Activated T-helper 9 cell treated with anti-CD3 and anti-CD28 coated beads, Interleukin-2, amount 50 U/mL, for 16 hours (primary cell): ENCODE results near the gene BBIP1.

ENCODE experiments used
- DNase-seq: peaks from one replicate; pipeline ENCODE4 v3.0.0-alpha.2; 2020; ENCODE audit warnings: low read depth

The BBIP1 gene, protein sequence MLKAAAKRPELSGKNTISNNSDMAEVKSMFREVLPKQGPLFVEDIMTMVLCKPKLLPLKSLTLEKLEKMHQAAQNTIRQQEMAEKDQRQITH

DNA sequence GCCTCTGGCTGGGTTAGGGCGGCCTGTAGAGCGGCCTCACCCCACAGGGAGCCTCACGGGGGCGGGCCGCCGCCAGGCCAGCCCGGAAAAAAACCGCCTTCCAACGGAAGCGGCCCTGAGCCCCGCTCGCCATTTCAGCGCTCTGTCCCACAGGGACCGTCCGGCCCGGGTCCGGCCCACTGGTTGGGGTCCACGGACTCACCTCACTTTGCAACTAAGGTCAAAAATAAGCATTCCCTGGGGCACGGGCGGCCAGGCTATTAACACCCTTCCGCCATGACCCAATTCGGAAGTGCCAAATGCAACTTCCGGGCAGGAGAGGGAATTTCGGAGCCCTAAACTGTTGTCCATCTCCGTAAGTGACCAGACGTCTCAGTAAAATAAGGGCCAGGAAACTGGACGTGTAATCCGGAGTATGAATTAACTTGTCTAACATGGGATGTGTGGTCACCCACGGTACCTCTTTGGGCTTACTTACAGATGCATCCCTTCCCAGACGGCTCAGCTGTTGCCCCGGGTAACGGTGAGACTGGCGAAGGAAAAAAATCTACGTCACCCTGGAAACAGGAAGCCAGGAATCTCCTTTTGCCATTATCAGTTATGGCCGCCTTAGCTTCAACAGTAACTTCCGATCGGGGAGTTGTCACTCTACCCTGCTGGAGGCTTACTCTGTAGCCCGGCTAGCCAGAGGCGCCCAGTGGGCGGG, at the start of gene BBIP1:
TSS of gene BBIP1 (minus strand) at position 538 of the 706 bp plus-strand sequence. CDS start 1,023 bp downstream, outside the sequence.
- DNase-seq, result no peak

DNA sequence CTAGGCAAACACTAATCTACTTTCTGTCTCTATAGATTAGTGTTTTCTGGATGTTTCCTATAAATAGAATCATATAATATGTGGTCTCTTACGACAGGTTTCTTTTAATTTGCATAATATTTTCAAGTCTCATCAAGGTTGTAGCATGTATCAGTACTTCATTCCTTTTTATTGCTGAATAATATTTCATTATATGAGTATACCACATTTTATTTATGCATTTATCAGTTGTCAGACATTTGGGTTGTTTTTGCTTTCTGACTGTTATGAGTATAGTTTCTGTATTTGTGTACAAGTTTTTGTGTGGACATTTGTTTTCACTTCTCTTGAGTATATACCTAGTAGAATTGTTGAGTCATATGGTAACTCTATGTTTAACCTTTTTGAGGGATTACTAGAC, 48.7 kb upstream of the BBIP1 start:
- no peak for DNase-seq

DNA sequence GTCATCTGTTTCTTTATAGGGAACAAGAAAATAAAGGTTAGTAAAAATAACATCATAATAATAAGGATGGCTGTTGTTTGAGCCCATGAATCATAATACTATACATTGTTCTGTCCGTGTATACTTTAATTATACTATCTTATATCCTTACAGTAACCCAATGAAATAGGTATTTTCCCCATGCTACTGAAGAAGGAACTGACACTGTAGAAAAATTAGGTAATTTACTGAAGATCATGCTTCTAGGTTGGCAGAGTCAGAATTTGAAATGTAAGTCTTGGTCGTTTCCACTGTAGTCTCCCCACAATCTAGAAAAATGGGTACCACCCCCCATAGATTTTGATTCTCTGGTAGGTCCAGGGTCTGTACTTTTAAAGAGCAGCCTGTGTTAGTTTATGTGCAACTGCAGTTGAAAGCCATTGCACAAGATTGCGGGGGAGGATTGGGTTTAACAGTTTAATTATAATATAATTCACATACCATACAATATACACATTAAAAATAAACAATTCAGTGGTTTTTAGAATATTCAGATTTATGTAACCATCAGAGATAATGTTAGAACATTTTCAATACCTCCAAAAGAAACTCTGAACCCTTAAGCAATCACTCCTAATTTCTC, 48.1 kb upstream of the BBIP1 start:
- DNase-seq, result no peak

DNA sequence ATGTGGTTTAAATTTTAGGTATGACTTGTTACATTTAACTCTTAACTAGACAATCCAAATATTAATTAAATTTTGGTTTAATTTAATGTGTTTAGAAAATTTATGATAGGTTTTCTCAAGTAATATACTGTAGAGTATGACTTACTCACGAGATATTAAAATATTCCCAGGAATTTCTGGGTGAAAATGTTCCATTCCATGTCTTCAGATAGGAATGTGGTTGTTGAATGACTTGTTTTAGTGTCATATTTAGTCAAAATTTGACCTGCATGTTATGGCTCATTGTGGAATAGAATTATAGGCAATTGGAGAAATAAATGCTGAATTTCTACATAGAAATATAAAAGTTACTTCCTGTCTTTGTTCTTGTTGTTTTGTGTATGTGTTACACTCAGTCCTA, 47.2 kb upstream of the BBIP1 start:
- no peak for DNase-seq

DNA sequence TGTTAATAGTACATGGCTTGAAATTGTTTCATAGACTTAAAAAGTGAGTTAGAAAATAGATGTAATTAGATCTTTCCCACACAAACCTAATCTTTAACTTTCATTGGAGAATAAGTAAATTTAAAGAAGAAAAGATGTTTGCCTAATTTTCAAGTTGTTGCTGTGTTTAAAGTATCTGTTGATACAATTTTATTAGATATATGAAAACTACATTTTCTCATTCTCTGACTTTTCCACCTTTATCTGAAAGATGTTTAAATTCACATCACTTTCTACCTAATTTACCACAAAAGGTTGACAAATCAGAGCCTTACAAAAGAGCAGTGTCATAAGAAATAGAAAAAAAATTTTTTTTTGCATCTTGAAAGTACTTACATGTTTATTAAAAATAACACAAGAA, 46.2 kb upstream of the BBIP1 start:
- no peak for DNase-seq

DNA sequence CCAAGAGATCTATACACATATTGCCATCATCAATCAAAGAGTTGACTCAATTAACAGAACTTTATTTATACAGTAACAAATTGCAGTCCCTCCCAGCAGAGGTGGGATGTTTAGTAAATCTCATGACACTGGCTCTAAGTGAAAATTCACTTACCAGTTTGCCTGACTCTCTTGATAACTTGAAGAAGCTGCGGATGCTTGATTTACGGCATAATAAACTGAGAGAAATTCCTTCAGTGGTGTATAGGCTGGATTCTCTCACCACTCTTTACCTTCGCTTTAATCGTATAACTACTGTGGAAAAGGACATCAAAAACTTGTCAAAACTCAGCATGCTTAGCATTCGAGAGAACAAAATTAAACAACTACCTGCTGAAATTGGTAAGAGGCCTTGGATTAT, 45.7 kb upstream of the BBIP1 start:
- no peak for DNase-seq

DNA sequence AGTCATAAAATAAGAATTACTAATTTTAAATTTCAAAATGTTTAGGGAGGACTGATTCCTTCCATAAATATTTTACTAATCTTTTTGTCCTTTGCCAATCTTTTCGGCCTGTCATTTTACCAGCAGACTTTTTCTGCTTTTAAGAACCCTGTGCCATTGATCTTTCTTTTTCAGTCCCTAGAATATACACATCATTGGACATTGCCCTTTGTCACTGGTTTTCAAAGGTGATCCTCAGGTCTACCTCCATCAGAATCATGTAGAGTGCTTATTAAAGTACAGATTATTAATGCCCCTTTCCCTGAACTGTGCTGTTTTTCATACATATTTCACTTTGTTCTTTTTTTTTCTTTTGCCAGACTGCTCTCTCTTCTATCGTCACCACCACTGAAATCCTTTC, 44.2 kb upstream of the BBIP1 start:
- DNase-seq, result no peak

DNA sequence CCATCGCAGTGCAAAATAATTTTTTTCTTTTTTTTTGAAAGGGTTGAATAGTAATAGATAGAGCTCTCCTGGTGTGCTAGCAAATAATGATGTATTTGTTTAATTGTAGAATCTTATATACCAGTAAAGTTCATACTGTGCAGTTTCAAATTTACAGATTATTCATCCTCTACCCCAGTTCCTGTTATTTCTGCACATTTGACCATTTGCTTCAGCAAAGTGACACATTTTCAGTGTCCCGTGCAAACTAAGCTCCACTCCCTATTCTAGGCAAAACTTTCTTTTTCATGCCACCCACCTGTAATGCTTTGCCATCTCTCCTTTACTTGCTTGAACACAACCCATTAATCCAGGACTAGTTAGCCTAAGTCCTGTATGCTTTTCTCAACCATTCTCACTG, 43.5 kb upstream of the BBIP1 start:
- no peak for DNase-seq

DNA sequence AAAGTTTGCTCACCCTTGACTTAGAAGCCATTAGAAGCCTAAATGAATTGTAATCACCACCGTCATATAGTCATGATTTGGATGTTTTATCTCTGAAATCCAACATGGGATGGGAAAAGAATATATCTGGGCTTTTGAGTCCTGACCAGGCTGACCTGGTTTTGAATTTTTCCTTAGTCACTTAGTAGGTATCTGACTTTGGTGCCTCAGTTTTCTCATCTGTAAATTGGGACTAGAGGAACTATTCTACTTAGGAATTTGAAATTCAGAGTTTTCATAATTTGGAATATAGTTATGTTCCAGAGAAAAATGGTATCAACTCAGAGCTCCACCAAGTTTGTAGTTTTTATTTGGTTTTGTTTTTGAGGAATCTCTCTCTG, 41.3 kb upstream of the BBIP1 start:
- DNase-seq, result no peak

DNA sequence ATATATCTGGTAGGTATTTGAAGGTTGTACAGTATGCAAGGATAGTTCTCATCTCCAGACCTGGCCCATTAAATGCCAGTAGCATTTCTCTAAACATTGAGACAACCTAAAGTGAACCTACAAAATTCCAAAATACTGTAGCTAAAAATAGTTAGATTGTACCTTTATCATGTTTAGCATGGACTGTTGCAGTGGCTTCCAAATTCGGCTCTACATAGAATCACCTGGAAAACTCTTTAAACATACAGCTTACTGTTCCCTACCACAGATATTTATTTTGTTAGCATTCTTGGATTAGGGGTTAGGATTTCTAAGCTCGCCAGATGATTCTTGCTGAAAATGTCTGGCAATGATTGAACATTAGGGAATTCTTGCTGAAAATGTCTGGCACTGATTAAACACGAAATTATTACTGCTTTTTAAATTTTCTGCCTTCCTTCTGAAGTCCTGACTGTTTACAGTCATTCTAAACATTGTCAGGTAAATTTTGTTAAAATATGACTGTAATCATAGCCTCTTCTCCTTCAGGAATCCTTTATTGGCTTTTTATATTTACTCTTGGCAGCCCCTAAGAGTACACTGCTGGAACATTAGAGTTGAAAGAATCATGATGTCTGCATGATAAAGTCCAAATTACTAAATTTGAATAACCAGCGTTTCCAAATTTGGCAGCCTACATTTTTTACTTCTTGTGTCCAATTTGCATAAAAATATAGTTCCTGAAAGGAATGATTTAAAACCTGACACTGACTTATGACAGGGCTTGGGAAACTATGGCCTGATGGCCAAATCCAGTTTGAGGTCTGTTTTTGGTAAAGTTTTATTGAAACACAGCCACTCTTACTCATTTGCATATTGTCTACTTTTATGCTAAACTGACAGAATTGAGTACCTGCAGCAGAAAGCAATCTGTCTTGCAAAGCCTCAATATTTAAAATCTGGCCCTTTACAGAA, 40.7 kb upstream of the BBIP1 start:
- DNase-seq, result no peak

DNA sequence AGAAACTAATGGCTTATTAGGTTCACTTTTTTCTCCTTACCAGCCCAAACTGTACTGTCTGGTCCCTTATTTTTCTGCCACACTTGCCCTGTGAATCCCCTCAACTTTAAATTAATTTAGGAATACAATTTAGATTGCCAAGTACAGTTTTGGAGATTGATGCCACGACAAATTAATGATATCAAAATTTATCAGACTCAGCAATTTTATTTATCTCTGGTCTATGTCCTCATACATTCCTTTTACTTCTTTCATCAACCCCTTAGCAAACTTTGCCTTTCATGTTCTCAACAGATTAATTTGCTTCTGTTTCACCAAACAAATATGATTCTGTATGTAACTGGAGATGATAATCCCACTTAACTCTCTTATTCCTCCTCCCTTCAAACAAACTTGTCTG, 38.6 kb upstream of the BBIP1 start:
- DNase-seq, result no peak

DNA sequence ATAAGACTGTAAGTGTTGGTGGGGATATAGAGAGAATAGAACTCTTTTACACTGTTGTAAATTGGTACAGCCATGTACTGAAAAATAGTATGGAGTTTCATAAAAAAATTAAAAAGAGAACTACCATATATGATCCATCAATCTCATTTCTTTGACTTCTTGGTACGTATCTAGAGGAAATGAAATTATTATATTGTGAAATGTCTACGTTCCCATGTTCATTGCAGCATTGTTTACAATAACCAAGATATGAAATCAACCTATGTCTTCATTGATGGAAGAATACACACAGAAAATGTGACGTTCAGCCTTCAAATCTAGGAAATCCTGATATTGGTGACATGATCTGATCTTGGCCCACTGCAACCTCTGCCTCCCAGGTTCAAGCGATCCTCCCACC, 32.4 kb upstream of the BBIP1 start:
- no peak for DNase-seq

DNA sequence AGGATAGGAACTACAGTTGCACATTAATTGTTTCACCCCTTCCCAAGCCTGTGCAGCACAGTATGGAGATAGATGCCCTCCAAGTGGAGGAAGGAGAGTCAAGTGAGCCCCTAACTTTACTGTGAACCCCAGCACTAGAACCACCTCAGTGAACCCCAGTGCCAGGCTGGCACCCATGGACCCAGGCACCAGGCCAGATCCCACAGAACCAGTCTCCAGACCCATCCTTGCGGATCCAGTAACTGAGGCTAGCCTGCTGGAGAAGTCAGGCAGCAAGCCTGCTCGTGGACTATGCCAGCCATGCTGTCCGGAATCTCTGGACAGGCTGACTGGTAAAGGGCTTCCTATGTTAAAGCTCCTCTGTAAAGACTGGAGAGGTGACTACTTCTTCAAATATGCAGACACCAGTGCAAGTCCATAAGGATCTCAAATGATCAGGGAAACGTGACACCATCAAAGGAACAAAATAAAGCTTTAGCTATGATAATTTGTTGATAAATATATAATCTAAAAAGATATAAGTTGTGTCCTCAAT, 28.1 kb upstream of the BBIP1 start:
- DNase-seq, result no peak

DNA sequence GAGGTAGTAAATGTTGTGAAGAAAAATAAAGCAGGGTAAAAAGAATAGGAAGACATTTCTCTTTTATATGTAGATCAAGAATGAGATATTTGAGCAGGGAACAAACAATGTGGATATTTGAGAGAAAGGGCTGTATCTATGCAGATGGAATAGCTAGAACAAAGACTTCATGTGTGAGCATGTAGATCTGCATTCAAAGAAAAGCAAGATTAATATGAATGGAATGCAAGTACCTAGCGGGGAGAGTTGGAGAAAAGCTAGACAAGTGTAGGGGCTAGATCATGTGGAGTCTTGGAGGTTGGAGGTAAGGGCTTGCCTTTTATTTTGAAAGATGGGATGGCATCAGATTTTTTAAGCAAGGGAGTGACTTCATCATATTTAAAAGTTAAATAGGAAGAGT, 27.5 kb upstream of the BBIP1 start:
- no peak for DNase-seq

DNA sequence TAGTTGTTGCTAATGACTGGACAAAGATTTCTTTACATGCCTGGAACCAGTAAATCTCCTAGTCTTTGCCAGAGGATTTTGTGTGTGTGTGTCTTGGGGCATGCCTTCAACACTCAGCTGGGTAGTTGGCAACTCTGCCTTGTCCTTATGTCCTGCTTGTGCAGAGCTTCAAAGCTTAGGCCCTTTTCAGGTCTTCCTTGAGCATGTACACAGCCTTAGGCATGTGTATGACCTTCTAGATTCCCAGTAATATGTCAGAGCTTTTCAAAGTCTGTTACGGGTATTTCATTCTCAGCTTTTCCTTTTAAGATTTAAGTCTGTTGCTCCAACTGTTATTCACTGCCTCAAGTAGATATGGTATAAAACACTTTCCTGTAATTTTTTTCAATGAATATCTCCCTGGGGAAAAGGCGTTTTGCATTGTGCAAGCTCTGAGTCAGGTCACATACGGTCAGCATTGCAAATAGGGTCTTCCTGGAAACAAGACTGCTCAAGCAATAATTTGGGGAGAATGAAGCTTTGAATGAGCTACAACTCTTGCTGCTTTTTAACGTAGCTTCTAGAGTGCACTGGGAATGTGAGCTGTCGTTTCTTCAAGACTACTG, 25.9 kb upstream of the BBIP1 start:
- DNase-seq, result no peak

DNA sequence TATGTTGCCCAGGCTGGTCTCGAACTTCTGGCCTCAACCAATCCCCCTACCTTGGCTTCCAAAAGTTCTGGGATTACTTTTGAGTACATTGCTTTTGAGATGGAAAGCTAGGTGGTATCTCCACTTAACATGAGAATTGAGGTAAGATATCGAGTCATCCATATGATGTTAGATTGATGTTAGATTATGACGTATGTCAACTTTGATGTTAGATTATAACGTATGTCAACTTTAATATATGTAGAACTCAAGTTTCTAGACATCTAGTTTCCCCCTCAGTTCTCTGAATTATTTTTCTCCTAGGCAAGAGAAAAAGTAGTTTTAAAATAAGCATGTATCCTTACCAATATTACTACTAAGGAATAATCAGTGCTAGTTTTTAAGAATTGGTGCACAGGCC, 20.4 kb upstream of the BBIP1 start:
- no peak for DNase-seq

DNA sequence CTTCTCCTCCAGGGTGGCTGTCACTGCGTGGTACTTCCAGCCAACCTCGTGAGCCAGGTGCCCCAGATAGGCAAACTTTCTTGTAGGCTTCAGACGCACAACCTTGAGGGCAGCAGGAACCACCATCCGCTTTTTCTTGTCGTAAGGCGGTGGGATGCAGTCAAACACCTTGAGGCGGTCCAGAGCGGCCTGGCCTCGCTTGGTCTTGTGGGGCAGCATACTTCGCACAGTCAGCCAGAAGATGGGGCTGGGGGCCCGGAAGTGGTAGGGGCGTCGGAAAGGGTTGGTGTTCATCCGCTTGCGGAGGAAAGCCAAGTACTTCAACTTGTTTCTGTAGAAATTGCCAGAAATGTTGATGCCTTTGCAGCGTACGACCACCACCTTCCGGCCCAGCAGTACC, 17.8 kb upstream of the BBIP1 start:
- no peak for DNase-seq

DNA sequence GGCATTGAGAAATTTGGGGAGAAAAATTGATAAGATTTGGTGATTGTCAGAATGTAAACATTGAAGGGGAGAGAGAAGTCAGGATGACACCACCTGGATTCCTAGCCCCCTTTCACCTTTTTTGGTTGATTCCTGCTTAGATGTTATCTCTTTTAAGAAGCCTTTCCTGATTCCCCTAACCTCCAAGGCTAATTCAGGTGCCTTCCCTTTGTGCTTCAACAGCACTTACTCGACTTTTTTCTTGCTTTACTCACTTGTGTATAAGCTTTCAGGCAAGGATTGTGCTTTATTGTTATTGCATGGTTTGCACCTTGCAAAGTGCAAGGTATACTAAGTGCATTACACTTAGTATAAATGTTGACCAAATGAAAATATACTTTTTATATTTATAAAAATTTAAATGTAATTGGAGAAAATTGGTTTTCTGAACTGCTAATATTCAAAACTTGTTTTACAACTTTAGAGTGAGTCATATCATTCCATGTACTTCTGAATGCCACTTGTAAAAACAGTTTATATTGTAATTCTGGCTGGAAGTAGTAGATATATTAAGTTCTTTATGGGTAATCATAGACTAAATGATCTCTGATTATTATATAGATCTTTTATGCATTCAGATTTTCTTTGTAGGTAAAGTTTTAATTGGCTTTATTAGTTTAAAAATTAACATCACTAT, 13.7 kb upstream of the BBIP1 start:
- no peak for DNase-seq

DNA sequence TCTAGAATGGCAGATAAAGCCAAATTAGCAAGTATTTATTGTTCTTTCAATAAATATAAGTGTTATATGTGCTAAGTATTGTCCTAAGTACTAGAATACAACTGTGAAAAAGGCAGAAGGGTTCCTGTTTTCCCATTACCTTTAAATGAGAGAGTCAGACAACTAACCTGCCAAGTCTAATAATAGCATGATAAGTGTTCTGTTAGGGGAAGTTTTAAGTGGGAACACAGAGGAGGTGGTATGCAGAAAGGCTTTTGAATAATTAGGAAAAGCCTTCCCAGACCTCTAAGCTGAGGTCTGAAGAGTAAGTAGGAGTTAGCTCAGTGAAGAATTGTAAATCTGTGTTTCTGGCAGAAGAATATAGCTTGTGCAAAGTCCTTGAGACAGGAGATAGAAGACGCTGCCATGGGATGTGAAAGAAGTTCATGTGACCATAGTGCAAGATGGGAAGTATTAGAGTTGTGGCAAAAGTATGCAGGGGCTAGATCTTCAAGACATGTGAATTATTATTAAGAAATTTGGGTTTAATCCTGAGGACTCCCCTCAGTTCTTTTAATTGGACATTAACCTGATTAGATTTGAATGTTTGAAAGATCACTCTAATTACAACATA, 12.9 kb upstream of the BBIP1 start:
- no peak for DNase-seq

DNA sequence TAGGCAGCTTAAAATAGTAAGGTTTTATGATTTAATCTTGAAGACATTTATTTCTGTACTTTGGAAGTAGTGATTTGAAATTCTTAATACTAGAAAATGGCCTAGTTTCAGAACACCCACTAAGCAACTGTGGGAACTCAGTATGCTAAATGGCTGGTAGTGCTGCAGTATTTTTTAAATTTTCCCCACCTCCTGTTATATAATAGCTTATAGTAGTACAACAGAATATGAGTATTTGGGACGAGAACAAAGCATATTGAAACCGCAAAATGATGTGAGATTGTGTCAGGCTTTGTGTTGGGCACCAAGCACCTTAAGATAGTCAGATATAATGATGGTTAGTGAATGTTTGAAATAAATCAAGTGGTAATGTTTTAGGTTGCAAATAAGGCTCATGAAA, 8.5 kb upstream of the BBIP1 start:
- no peak for DNase-seq

DNA sequence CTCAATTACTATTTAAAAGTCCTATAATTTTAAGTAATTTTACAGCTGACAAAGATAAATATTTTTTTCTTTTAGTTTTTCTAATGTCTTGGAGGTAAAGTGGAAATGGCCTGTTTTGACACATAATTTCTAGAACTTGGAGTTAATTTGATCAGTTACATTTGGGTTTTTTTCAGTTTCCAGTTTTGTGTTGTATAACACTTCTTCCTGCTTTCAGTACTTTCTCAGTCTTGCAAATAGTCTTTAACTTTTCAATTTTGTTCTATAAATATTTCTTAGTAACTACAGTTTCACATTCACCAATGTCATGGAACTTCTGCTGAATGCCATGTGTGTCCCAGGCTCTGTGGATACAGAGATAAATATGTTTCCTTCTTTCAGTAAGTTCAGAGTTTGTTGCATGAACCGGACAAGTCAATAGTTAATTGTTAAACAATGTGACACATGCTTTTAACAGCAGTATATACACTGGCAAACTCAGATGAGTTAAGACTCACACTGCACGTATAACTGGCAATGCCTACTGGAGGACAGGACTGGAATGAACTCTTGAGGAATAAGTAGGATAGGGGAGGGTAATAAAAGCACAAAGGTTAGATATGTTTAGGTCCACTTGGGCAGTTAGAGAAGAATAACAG, 5.0 kb upstream of the BBIP1 start:
- no peak for DNase-seq
